Smooth muscle cell (in vitro differentiated cells): ENCODE results near the gene GPS2. TPM values are rescaled to one million over a fixed set of nuclear protein-coding genes. Genes with fewer than 3 reads are reported as not detected.

ENCODE experiments used
- DNase-seq: peaks from one replicate; lab custom pipeline; 2025; ENCODE audit not compliant: unreplicated experiment; lab: John Stamatoyannopoulos, UW
- H2AFZ ChIP-seq: fragments of 200-600 bp; sonication (generic); 2 replicates; pipeline ENCODE4 v1.6.0; 2016; ENCODE audit warnings: antibody characterized with exemption, low read depth, mild to moderate bottlenecking
- H3F3A ChIP-seq: fragments of 200-600 bp; sonication (generic); 2 replicates; pipeline ENCODE4 v1.6.0; 2017; ENCODE audit warnings: antibody characterized with exemption, low read depth
- H3K27ac ChIP-seq: fragments of 200-600 bp; sonication (generic); 2 replicates; pipeline ENCODE4 v1.5.1; 2016; ENCODE audit warnings: low read depth, mild to moderate bottlenecking
- H3K27me3 ChIP-seq: fragments of 200-600 bp; sonication (generic); 2 replicates; pipeline ENCODE4 v1.6.1; 2016; ENCODE audit warnings: low read depth, mild to moderate bottlenecking
- H3K36me3 ChIP-seq: fragments of 200-600 bp; sonication (generic); 2 replicates; pipeline ENCODE4 v1.5.1; 2016; ENCODE audit warnings: low read depth
- H3K4me1 ChIP-seq: fragments of 200-600 bp; sonication (generic); 2 replicates; pipeline ENCODE4 v1.5.1; 2016; ENCODE audit warnings: low read depth
- H3K4me2 ChIP-seq: fragments of 200-600 bp; sonication (generic); 2 replicates; pipeline ENCODE4 v1.6.0; 2016; ENCODE audit warnings: mild to moderate bottlenecking
- H3K4me3 ChIP-seq: fragments of 200-600 bp; sonication (generic); 2 replicates; pipeline ENCODE4 v1.5.1; 2016; ENCODE audit warnings: mild to moderate bottlenecking
- H3K79me2 ChIP-seq: fragments of 200-600 bp; sonication (generic); 2 replicates; pipeline ENCODE4 v1.6.0; 2016; ENCODE audit warnings: low read depth, mild to moderate bottlenecking
- H3K9ac ChIP-seq: fragments of 200-600 bp; sonication (generic); 2 replicates; pipeline ENCODE4 v1.6.0; 2016; ENCODE audit warnings: low read depth
- H3K9me3 ChIP-seq: fragments of 200-600 bp; sonication (generic); replicated peaks from 2 replicates; pipeline ENCODE4 v1.5.1; 2016; ENCODE audit warnings: low read depth
- H4K20me1 ChIP-seq: fragments of 200-600 bp; sonication (generic); 2 replicates; pipeline ENCODE4 v1.6.0; 2016; ENCODE audit warnings: low read depth
- CTCF ChIP-seq: fragments of 200-600 bp; sonication (generic); IDR thresholded peaks from 2 replicates; pipeline ENCODE4 v1.5.1; 2017; ENCODE audit warnings: borderline replicate concordance, mild to moderate bottlenecking, antibody characterized with exemption; ENCODE audit not compliant: insufficient read depth, poor library complexity, severe bottlenecking
- WGBS: methylation state at CpG from one replicate; pipeline ENCODE4 v1.1.7; 2016; ENCODE audit warnings: low lambda C conversion rate; 5-methylcytosine and 5-hydroxymethylcytosine counted together
- polyA plus RNA-seq: library from polyadenylated mRNA; unstranded; fragments of >200 nt; fragmentation: Nextera tagmentation; extraction: Ambion mirVana; gene quantifications from 2 replicates; pipeline ENCODE4 v1.2.1, GENCODE V29; 2016
- total RNA-seq: library from RNA; depleted of rRNA; stranded (reverse); fragments of >200 nt; gene quantifications from 2 replicates; pipeline ENCODE4 v1.2.3, GENCODE V29; 2014

The GPS2 gene
- total and polyA plus RNA-seq, 2 experiments from 2014 or later, result 40.3 to 77.0 TPM

DNA sequence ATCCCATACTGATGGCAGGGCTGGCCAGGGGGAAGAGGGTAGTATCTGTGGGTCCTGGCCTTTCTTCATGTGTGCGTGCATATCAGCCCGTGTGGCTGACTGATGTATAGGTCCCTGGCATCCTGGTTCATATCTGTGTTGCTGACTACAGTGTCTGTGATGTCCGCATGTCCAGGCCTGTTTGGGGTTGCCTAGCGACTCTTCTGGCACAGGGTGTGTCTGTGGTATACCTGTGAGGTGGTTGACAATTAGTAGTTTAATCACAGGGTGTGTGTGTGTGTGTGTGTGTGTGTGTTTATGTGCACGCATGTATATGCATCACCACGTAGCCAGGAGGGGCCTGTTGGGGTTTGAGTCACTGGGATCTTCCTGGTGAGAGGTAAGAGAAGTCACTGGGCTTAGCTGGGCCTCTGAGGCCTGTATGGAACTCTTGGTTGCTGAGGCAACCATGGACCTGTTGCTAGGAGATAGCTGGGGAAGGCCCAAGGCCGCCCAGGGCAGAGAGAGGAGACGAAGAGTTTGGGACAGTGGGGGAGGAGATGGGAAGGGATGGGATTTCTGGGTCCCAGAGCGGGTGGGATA is 39.2 kb upstream of the GPS2 start:
- Histone ChIP-seq H4K20me1 (peaks cover 14% of the 10 kb centered on the region), H3K4me2 (peak overlapping the region; percentile 97), H3K27ac (peak overlapping the region; percentile 100), H3K9ac (peak overlapping the region; percentile 99), H3K36me3 (no peaks in the 10 kb centered on the region), H2AFZ (no peak overlapping the region), H3K9me3 (no peaks in the 10 kb centered on the region), H3K4me1 (peaks cover 31% of the 10 kb centered on the region), H3K4me3 (peak overlapping the region; percentile 89), H3K27me3 (no peaks in the 10 kb centered on the region), H3K79me2 (peaks cover 28% of the 10 kb centered on the region), H3F3A (peaks cover 32% of the 10 kb centered on the region)
- no peak for DNase-seq
- no peak for TF ChIP-seq CTCF
- WGBS, result 57% methylated on average over 9 of the region's 9 CpGs

DNA sequence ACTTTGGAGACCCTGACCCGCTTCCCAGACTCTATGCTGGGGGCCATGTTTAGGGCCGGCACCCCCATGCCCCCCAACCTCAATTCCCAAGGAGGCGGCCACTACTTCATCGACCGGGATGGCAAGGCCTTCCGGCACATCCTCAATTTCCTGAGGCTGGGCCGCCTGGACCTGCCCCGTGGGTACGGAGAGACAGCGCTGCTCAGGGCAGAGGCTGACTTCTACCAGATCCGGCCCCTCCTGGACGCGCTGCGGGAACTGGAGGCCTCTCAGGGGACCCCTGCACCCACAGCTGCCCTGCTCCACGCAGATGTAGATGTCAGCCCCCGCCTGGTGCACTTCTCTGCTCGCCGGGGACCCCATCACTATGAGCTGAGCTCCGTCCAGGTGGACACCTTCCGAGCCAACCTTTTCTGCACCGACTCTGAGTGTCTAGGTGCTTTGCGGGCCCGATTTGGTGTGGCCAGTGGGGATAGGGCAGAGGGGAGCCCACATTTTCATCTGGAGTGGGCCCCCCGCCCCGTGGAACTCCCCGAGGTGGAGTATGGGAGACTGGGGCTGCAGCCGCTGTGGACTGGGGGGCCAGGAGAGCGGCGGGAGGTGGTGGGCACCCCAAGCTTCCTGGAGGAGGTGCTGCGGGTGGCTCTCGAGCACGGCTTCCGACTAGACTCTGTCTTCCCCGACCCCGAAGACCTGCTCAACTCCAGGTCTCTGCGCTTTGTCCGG is 37.9 kb upstream of the GPS2 start:
- Histone ChIP-seq H3F3A (peaks cover 35% of the 10 kb centered on the region), H3K4me1 (peaks cover 35% of the 10 kb centered on the region), H3K9me3 (no peaks in the 10 kb centered on the region), H3K4me3 (peak overlapping the region; percentile 89), H4K20me1 (peaks cover 22% of the 10 kb centered on the region), H3K79me2 (peaks cover 32% of the 10 kb centered on the region), H3K9ac (peak overlapping the region; percentile 99), H2AFZ (no peak overlapping the region), H3K27me3 (no peaks in the 10 kb centered on the region), H3K4me2 (peak overlapping the region; percentile 97), H3K27ac (peak overlapping the region; percentile 100), H3K36me3 (no peaks in the 10 kb centered on the region)
- no peak for DNase-seq
- 91% methylated on average over 37 of the region's 37 CpGs for WGBS
- TF ChIP-seq CTCF, result no peak

GRCh38 chr17:7352503-7352889 is 37.3 kb upstream of the GPS2 start:
- H3K79me2 ChIP-seq, result peaks cover 32% of the 10 kb centered on the region
- H3K4me1 ChIP-seq, result peaks cover 35% of the 10 kb centered on the region
- 41% methylated on average over 10 of the region's 10 CpGs for WGBS
- peaks cover 23% of the 10 kb centered on the region for H4K20me1 ChIP-seq
- H3K9ac ChIP-seq, result peak overlapping the region; percentile 99
- H2AFZ ChIP-seq, result no peak overlapping the region
- no peak for DNase-seq
- H3K27me3 ChIP-seq, result no peaks in the 10 kb centered on the region
- peak overlapping the region; percentile 100 for H3K27ac ChIP-seq
- peak overlapping the region; percentile 89 for H3K4me3 ChIP-seq
- H3F3A ChIP-seq, result peaks cover 35% of the 10 kb centered on the region
- no peaks in the 10 kb centered on the region for H3K9me3 ChIP-seq
- peak; percentile 43 for TF ChIP-seq CTCF
- peak overlapping the region; percentile 97 for H3K4me2 ChIP-seq
- H3K36me3 ChIP-seq, result no peaks in the 10 kb centered on the region
